Raji (cell line): ENCODE data around the gene PPCS.

Experiments
- POLR2A ChIP-seq: IDR thresholded peaks from 2 replicates; pipeline ENCODE4 v1.6.1; 2011; ENCODE audit warnings: low read depth, low read length, control low read depth; ENCODE audit not compliant: insufficient read depth

PPCS gene

GRCh38 chr1:42479621-42480020 is 23.3 kb downstream of the PPCS start:
- TF ChIP-seq POLR2A: no peak

DNA sequence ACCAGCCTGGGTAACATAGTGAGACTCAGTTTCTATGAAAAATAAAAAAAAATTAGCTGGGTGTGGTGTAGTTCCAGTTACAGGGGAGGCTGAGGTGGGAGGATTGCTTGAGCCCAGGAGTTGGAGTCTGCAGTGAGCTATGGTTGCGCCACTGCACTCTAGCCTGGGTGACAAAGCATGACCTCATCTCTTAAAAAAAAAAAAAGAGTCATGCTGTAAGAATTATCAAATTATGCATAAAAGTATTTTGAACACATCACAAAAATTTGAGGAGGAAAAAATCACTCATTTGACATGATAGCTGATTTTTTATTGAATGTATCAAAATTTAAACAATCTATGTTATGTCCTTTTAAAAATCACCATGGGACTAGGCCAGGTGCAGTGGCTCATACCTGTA is 24.6 kb downstream of the PPCS start:
- TF ChIP-seq POLR2A: no peak

GRCh38 chr1:42482635-42483153 is 26.4 kb downstream of the PPCS start:
- TF ChIP-seq POLR2A: no peak

GRCh38 chr1:42484382-42484781 is 28.0 kb downstream of the PPCS start:
- no peak for TF ChIP-seq POLR2A

DNA sequence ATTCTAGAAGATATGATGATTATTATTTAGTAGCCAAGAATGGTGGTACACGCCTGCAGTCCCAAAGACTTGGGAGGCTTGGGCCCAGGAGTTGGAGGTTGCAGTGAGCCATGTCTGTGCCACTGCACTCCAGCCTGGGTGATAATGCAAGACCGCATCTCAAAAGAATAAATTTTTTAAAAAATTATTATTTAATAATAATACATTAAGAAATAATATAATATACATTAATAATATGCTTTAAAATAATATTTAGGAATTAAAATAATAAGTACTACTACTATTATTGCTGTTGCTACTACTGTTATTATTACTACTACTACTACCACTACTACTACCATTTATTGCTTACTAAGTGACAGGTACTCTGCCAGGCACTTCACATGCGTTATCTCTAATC is 33.9 kb downstream of the PPCS start:
- no peak for TF ChIP-seq POLR2A

DNA sequence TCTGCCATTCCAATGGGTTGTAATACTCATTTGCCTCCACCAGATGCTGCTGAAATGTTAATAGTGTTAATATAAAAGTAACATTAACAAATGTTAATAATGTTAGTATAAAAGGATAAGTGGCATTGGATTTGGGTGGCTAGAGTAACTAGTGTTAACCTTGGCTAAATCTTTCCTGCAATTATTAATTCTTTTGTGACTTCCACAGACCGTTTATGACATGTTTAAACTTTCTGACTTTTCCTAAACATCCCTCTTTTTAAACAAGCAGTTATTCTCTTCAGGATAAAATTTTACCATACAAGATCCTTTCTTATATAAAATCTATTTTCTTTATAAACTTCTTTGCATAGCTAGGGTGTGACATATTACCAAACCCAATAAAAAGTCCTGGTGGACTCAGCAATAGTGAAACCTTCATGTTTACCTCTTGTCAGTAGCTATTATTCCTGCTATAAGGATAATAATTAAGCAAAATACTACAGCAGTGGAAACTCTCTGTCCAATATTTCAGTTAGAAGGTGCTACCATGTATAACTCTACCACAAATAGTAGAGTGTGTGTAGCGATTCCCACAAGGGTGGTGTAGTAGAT is 48.3 kb downstream of the PPCS start:
- TF ChIP-seq POLR2A: no peak

GRCh38 chr1:42506576-42506975 is 50.2 kb downstream of the PPCS start:
- TF ChIP-seq POLR2A: no peak
